H1 (cell line): Measurements from ENCODE around the gene GZMM. TPM values are rescaled to one million over a fixed set of nuclear protein-coding genes. Genes with fewer than 3 reads are reported as not detected.

Source experiments
- CTCF ChIA-PET: fragments of 300-600 bp; sonication (Branson Sonifier 250); formaldehyde crosslinking; loops from one replicate; lab custom pipeline; 2021; ENCODE audit not compliant: partially characterized antibody; lab: Charles Lee
- POLR2A ChIA-PET: fragments of 300-600 bp; sonication (Branson Sonifier 250); formaldehyde crosslinking; loops from one replicate; lab custom pipeline; 2021; ENCODE audit warnings: inconsistent platforms; ENCODE audit not compliant: partially characterized antibody; lab: Charles Lee
- DNase-seq, 2 experiments: peaks; one replicate each; pipeline versions ENCODE4 v3.0.0 to v3.0.0-alpha.2; 2010 to 2022; ENCODE audit warnings: low spot score in 2 of 2, low read depth in 1 of 2, mixed read lengths in 1 of 2
- FAIRE-seq: peaks from 2 replicates; lab custom pipeline; 2011; peaks lifted over from hg19 to GRCh38; lab: Jason Lieb, UNC
- H2AFZ ChIP-seq: 2 replicates; pipeline ENCODE4 v1.8.1; 2012; ENCODE audit warnings: low read length, inconsistent platforms
- H2AK5ac ChIP-seq: 2 replicates; pipeline ENCODE4 v1.6.1; 2013; ENCODE audit warnings: low read depth, low read length
- H2BK120ac ChIP-seq: replicated peaks from 2 replicates; pipeline ENCODE3; 2013; ENCODE audit warnings: low read depth, low read length, inconsistent platforms
- H2BK12ac ChIP-seq: 2 replicates; pipeline ENCODE4 v1.6.1; 2013; ENCODE audit warnings: low read depth, low read length
- H2BK15ac ChIP-seq: 2 replicates; pipeline ENCODE4 v1.6.1; 2013; ENCODE audit warnings: low read length
- H2BK20ac ChIP-seq: 2 replicates; pipeline ENCODE4 v1.6.1; 2013; ENCODE audit warnings: low read length
- H2BK5ac ChIP-seq: 2 replicates; pipeline ENCODE4 v1.6.1; 2013; ENCODE audit warnings: low read depth, low read length
- H3K14ac ChIP-seq: 2 replicates; pipeline ENCODE4 v1.6.1; 2013; ENCODE audit warnings: inconsistent platforms; ENCODE audit not compliant: insufficient read length
- H3K18ac ChIP-seq: 2 replicates; pipeline ENCODE4 v1.6.1; 2013; ENCODE audit warnings: low read length; ENCODE audit errors: extremely low read depth
- H3K23ac ChIP-seq: 2 replicates; pipeline ENCODE4 v1.6.1; 2013; ENCODE audit warnings: inconsistent platforms; ENCODE audit not compliant: insufficient read length
- H3K23me2 ChIP-seq: 2 replicates; pipeline ENCODE4 v1.6.1; 2013; ENCODE audit warnings: low read depth, low read length
- H3K27ac ChIP-seq: 2 replicates; pipeline ENCODE4 v1.6.1; 2011; ENCODE audit warnings: low read depth, low read length, inconsistent platforms
- H3K27me3 ChIP-seq, 4 experiments: replicated peaks in 1 of 4; 1 replicate in 1 of 4; 2 replicates in 3 of 4; pipeline versions ENCODE4 v1.6.1 to v1.8.1; 2011 to 2013; ENCODE audit warnings: low read length in 3 of 4, mild to moderate bottlenecking in 3 of 4, inconsistent platforms in 2 of 4, mixed read lengths in 2 of 4, moderate library complexity in 1 of 4; ENCODE audit not compliant: control insufficient read depth in 3 of 4, insufficient read depth in 3 of 4; ENCODE audit errors: extremely low read depth in 1 of 4
- H3K36me3 ChIP-seq, 4 experiments: 2 replicates each; pipeline versions ENCODE4 v1.6.1 to v1.8.1; 2011 to 2013; ENCODE audit warnings: mild to moderate bottlenecking in 4 of 4, low read length in 3 of 4, moderate library complexity in 2 of 4, control low read depth in 1 of 4, inconsistent platforms in 1 of 4; ENCODE audit not compliant: insufficient read depth in 4 of 4, control insufficient read depth in 2 of 4
- H3K4ac ChIP-seq: replicated peaks from 2 replicates; pipeline ENCODE3; 2013; ENCODE audit warnings: low read length, low read depth, mixed read lengths, inconsistent platforms; ENCODE audit not compliant: insufficient read length
- H3K4me1 ChIP-seq, 4 experiments: replicated peaks in 1 of 4; 1 replicate in 1 of 4; 2 replicates in 3 of 4; pipeline versions ENCODE4 v1.6.1 to v1.8.1; 2011 to 2013; ENCODE audit warnings: low read length in 3 of 4, inconsistent platforms in 2 of 4, mixed read lengths in 1 of 4; ENCODE audit not compliant: insufficient read depth in 4 of 4, control insufficient read depth in 3 of 4
- H3K4me2 ChIP-seq, 2 experiments: 2 replicates each; pipeline versions ENCODE4 v1.6.1 to v1.8.1; 2011 to 2013; ENCODE audit warnings: low read depth in 2 of 2, low read length in 2 of 2, control low read depth in 1 of 2, inconsistent platforms in 1 of 2, mild to moderate bottlenecking in 1 of 2; ENCODE audit not compliant: insufficient read depth in 1 of 2
- H3K4me3 ChIP-seq, 4 experiments: fragments of 200-600, 300-600 bp in 1 of 4; sonication (generic), shearing (Covaris generic), sonication (Bioruptor Twin) in 1 of 4; 2 replicates each; pipeline versions ENCODE4 v1.5.1 to v1.8.1; 2011 to 2016; ENCODE audit warnings: low read length in 4 of 4, low read depth in 3 of 4, control low read depth in 2 of 4, inconsistent platforms in 2 of 4, mild to moderate bottlenecking in 2 of 4, mixed read lengths in 1 of 4, moderate library complexity in 1 of 4; ENCODE audit not compliant: insufficient read depth in 2 of 4; ENCODE audit errors: extremely low read depth in 1 of 4
- H3K56ac ChIP-seq: replicated peaks from 2 replicates; pipeline ENCODE3; 2013; ENCODE audit warnings: low read depth, mild to moderate bottlenecking, mixed read lengths, low read length, inconsistent platforms; ENCODE audit not compliant: insufficient read length
- H3K79me1 ChIP-seq: 2 replicates; pipeline ENCODE4 v1.6.1; 2013; ENCODE audit warnings: low read depth, low read length, control low read depth
- H3K79me2 ChIP-seq, 2 experiments: 2 replicates each; pipeline versions ENCODE4 v1.6.1 to v1.8.1; 2012 to 2013; ENCODE audit warnings: low read length in 2 of 2, mild to moderate bottlenecking in 2 of 2, inconsistent platforms in 1 of 2; ENCODE audit not compliant: insufficient read depth in 2 of 2, control insufficient read depth in 1 of 2
- H3K9ac ChIP-seq, 4 experiments: replicated peaks in 1 of 4; 1 replicate in 1 of 4; 2 replicates in 3 of 4; pipeline versions ENCODE4 v1.6.1 to v1.8.1; 2011 to 2013; ENCODE audit warnings: low read depth in 3 of 4, low read length in 3 of 4, control low read depth in 2 of 4, mild to moderate bottlenecking in 2 of 4, moderate library complexity in 2 of 4, inconsistent platforms in 1 of 4; ENCODE audit errors: extremely low read depth in 1 of 4
- H3K9me3 ChIP-seq, 2 experiments: 2 replicates each; pipeline versions ENCODE4 v1.6.1 to v1.8.1; 2012 to 2013; ENCODE audit warnings: mild to moderate bottlenecking in 2 of 2, moderate library complexity in 2 of 2, control low read depth in 1 of 2, inconsistent platforms in 1 of 2, low read depth in 1 of 2, low read length in 1 of 2, mixed read lengths in 1 of 2; ENCODE audit not compliant: insufficient read depth in 2 of 2
- H4K20me1 ChIP-seq, 2 experiments: replicated peaks in 1 of 2; 2 replicates each; pipeline versions ENCODE3 to v1.8.1; 2011 to 2013; ENCODE audit warnings: inconsistent platforms in 2 of 2, low read length in 2 of 2, mild to moderate bottlenecking in 1 of 2; ENCODE audit not compliant: insufficient read depth in 2 of 2, control insufficient read depth in 1 of 2
- H4K5ac ChIP-seq: 2 replicates; pipeline ENCODE4 v1.6.1; 2013; ENCODE audit warnings: low read length, low read depth, mixed read lengths, inconsistent platforms; ENCODE audit not compliant: insufficient read length
- H4K8ac ChIP-seq: 2 replicates; pipeline ENCODE4 v1.8.0; 2013; ENCODE audit warnings: mild to moderate bottlenecking, moderate library complexity, low read length, inconsistent platforms; ENCODE audit not compliant: insufficient read depth; ENCODE audit errors: extremely low read depth
- H4K91ac ChIP-seq: replicated peaks from 2 replicates; pipeline ENCODE3; 2013; ENCODE audit warnings: low read length, mixed read lengths, inconsistent platforms; ENCODE audit not compliant: insufficient read length
- KDM5A ChIP-seq: fragments of 200-600 bp; IDR thresholded peaks from 2 replicates; pipeline ENCODE4 v1.7.1; 2012; ENCODE audit warnings: mild to moderate bottlenecking, low read length, inconsistent platforms, mixed read lengths
- POLR2A ChIP-seq, 2 experiments: IDR thresholded peaks; 1 replicate in 1 of 2; 2 replicates in 1 of 2; pipeline ENCODE4 v1.6.1; 2011; ENCODE audit warnings: low read depth in 2 of 2, low read length in 2 of 2, mild to moderate bottlenecking in 2 of 2; ENCODE audit errors: control extremely low read depth in 1 of 2
- SIN3A ChIP-seq, 2 experiments: IDR thresholded peaks in 1 of 2; conservative IDR thresholded peaks in 1 of 2; 2 replicates each; pipeline ENCODE4 v1.6.1; 2011 to 2012; ENCODE audit warnings: low read length in 2 of 2, improper control_type of control experiment in 1 of 2, low read depth in 1 of 2, mild to moderate bottlenecking in 1 of 2
- WGBS, 2 experiments: shearing (Covaris generic) in 1 of 2; methylation state at CpG; one replicate each; pipeline versions ENCODE4 v1.1.6 to v1.1.7; 2013 to 2015; ENCODE audit warnings: low lambda C conversion rate in 2 of 2, mixed read lengths in 2 of 2, inconsistent platforms in 1 of 2, low coverage in 1 of 2, missing lambda C conversion rate in 1 of 2; ENCODE audit not compliant: insufficient replicate concordance in 2 of 2, insufficient coverage in 1 of 2, insufficient read length in 1 of 2; ENCODE audit errors: extremely low coverage in 1 of 2, missing lambda C conversion rate in 1 of 2; 5-methylcytosine and 5-hydroxymethylcytosine counted together
- polyA plus RNA-seq, 7 experiments: library from polyadenylated mRNA; depleted of rRNA in 3 of 7; stranded (reverse) in 5 of 7; unstranded in 2 of 7; fragments of >200 nt in 5 of 7; fragments of 200-250 nt in 2 of 7; gene quantifications; 1 replicate in 5 of 7; 2 replicates in 1 of 7; 4 replicates in 1 of 7; pipeline versions ENCODE4 v1.2.1 to v1.2.3, GENCODE V29; 2011 to 2013; ENCODE audit warnings: missing spikeins in 2 of 7, mixed read lengths in 2 of 7
- total RNA-seq: library from RNA; stranded (reverse); fragmentation: NEBNext Ultra II Directional; extraction: Animal tissue kit (Norgen Biotek cat#: 25700); gene quantifications from 2 replicates; pipeline ENCODE4 v1.2.1, GENCODE V29; 2021
- TF ChIP-seq, protein P1 (sequence below): IDR thresholded peaks from 2 replicates; pipeline ENCODE4 v1.6.1; 2012; ENCODE audit warnings: low read length, inconsistent platforms

Gene GZMM
- total and polyA plus RNA-seq, 2 of the 8 experiments (the other 6 are each of a cell fraction or from before 2014, with no cell fraction given) = 0.09 to 0.32 TPM

DNA sequence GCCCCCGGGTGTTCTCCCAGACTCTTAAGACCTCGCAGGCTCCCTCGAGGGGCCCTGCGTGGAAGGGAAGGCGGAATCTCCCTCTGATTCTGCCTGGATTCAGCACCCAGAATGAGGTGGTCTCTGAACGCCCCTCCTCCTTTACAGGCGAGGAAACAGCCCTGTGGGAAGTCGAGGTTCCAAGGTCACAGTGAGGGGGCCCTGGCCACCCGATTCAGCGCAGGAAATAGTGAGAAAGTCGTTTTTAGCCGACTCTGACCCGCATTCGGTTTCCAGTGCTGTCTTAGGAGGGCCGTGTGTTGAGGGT is 29.6 kb downstream of the GZMM start:
- Histone ChIP-seq H4K5ac (no peak overlapping the region), H3K9ac (peak overlapping the region in 3 of 4 experiments; percentile 76 to 92 (median 92); a peak in 6 of 7 replicates), H2AFZ (no peak overlapping the region), H3K23ac (no peak overlapping the region), H3K79me1 (peaks cover 8% of the 10 kb centered on the region), H3K23me2 (peaks cover 11% of the 10 kb centered on the region; the same call in 1 of the 2 replicates), H2BK20ac (no peak overlapping the region), H3K79me2 (peaks cover 53 to 61% of the 10 kb centered on the region in 2 experiments), H3K4me1 (peaks cover 0 to 21% (median 11%) of the 10 kb centered on the region in 4 experiments; a peak in 5 of 7 replicates), H3K9me3 (peaks cover 0 to 5% of the 10 kb centered on the region in 2 experiments; a peak in 1 of 4 replicates), H2BK5ac (peak overlapping the region; percentile 78; the same call in 1 of the 2 replicates), H2BK15ac (no peak overlapping the region), H2BK12ac (no peak overlapping the region; the same call in 1 of the 2 replicates), H2BK120ac (no peak overlapping the region), H3K27ac (peak overlapping the region; percentile 81), H4K91ac (peak overlapping the region; percentile 32), H3K4me3 (peak overlapping the region; percentile 93 to 97 (median 94)), H3K14ac (no peak overlapping the region), H3K36me3 (peaks cover 0 to 11% (median 2%) of the 10 kb centered on the region in 4 experiments; a peak in 1 of 8 replicates), H4K20me1 (peaks cover 24 to 32% of the 10 kb centered on the region in 2 experiments), H4K8ac (peak overlapping the region; percentile 97; the same call in 1 of the 2 replicates), H3K4me2 (peak overlapping the region; percentile 96 to 99), H3K18ac (peak overlapping the region; percentile 5), H3K56ac (peak overlapping the region; percentile 1), H3K4ac (peak overlapping the region; percentile 8), H3K27me3 (peaks cover 0 to 3% (median 0%) of the 10 kb centered on the region in 4 experiments; a peak in 1 of 7 replicates), H2AK5ac (no peak overlapping the region)
- POLR2A ChIA-PET = interaction anchor here (2.4 to 4.8 kb wide), 2 partner anchors 13 kb away, joined by 8 to 78 read pairs; no protein-coding TSS in a partner anchor
- WGBS, 2 experiments = 12% methylated on average over 15 of the region's 15 CpGs; no CpG with 5 or more reads in 1 of the 2 experiments
- no peak for DNase-seq
- TF ChIP-seq SIN3A (conservative IDR thresholded peaks at IDR 0.05 in 1 of 2, IDR thresholded peaks at IDR 0.05 in 1 of 2; ENCODE audit: low read depth in 1 of 2, low read length in 2 of 2) (0 out of 4 replicates have a peak, but pooled peaks of 1 of the 2 experiments have one; percentile 6), POLR2A (IDR thresholded peaks at IDR 0.05; ENCODE audit: control extremely low read depth in 1 of 2, low read depth in 2 of 2, low read length in 2 of 2) (0 out of 3 replicates have a peak, but pooled peaks of 1 of the 2 experiments have one; percentile 31), KDM5A (no peak)
- TF ChIP-seq, protein P1, sequence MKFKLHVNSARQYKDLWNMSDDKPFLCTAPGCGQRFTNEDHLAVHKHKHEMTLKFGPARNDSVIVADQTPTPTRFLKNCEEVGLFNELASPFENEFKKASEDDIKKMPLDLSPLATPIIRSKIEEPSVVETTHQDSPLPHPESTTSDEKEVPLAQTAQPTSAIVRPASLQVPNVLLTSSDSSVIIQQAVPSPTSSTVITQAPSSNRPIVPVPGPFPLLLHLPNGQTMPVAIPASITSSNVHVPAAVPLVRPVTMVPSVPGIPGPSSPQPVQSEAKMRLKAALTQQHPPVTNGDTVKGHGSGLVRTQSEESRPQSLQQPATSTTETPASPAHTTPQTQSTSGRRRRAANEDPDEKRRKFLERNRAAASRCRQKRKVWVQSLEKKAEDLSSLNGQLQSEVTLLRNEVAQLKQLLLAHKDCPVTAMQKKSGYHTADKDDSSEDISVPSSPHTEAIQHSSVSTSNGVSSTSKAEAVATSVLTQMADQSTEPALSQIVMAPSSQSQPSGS = no peak
- CTCF ChIA-PET = interaction anchor here (4.7 kb wide), 1 partner anchor 12 kb away, joined by 51 read pairs; no protein-coding TSS in a partner anchor
- no peak for FAIRE-seq
